GM18867 (cell line): ENCODE results near the gene HMGCL.
"Not testable (repeated sequence)": the region's sequence is repeated elsewhere in the genome, so short reads cannot be mapped to it uniquely, and the experiment has no call there.

Experiments used
- ATAC-seq: cut with Tn5 transposase; IDR thresholded peaks from one replicate; pipeline ENCODE4 v1.9.1; 2021; ENCODE audit warnings: mild to moderate bottlenecking, moderate library complexity; ENCODE audit not compliant: unreplicated experiment

The HMGCL gene

DNA sequence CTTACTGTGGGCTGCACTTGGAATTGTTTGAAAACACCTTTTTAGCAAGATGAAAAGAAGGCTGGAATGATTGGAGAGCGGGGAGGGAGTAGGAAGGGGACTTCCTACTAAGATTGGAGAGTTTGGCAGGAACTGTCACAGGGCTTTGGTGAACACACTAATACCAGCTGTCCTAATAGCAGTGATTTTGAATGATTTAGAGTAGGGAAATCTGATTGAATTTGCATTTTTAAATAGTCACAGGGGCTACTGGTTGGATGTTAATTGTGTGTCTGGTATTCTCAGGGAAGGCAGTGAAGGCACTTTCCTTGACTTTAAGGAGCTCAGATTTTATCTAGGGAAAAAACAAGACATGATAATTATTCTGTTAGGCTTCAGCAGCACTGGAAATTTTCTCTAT lies 2.5 kb upstream of the HMGCL start:
- no peak for ATAC-seq

- not testable (repeated sequence) for ATAC-seq
These were observed 1.4 kb upstream of the HMGCL start for GRCh38 chr1:23826590-23826989.

GRCh38 chr1:23825762-23826522 lies 713 bp upstream of the HMGCL start:
- ATAC-seq = peak; percentile 65

- no peak for ATAC-seq
These were observed 536 bp downstream of the HMGCL start for GRCh38 chr1:23824711-23825075.

- ATAC-seq = no peak
These were observed 1.5 kb downstream of the HMGCL start for GRCh38 chr1:23823767-23824166.

GRCh38 chr1:23817633-23818032 lies 7.6 kb downstream of the HMGCL start:
- no peak for ATAC-seq

DNA sequence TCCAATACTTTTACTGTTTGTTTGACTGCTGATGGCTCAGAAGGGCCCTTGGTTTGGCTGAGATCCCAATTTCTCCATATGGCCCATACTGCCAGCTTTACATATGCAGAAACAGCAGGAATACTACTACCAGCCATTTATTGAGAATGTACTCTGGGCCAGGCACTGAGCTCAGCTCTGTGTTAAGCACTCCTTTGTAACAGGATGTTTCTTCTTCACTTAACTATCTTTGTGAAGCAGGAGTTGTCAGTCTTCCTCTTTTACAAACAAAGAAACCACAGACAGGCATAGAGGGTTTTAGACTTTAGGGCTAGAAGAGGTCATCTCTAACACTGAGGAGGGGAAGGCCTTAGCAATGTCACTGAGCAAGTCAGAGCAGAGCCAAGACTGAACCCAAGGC lies 8.3 kb downstream of the HMGCL start:
- ATAC-seq = no peak

- ATAC-seq = no peak
These were observed 8.9 kb downstream of the HMGCL start for GRCh38 chr1:23816361-23816760.

DNA sequence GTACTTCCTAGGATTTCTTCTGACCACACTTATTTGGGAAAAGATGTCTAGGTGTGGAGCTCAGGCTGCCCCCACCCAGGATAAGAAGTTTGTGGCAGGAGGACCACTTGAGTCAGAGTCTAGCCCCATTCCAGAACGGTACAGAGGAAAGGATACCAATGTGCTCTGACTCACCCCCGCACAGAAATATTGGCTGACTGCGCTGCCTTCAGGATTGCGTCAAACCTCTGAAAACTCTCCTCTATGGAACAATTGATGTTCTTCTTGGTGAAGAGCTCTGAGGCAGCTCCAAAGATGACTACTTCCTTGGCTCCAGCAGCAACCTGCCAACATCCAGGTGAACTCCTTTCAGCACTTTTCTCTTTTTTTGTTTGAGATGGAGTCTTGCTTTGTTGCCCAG lies 11.2 kb downstream of the HMGCL start:
- no peak for ATAC-seq

GRCh38 chr1:23810818-23811540 lies 14.2 kb downstream of the HMGCL start:
- peak; percentile 55 for ATAC-seq

DNA sequence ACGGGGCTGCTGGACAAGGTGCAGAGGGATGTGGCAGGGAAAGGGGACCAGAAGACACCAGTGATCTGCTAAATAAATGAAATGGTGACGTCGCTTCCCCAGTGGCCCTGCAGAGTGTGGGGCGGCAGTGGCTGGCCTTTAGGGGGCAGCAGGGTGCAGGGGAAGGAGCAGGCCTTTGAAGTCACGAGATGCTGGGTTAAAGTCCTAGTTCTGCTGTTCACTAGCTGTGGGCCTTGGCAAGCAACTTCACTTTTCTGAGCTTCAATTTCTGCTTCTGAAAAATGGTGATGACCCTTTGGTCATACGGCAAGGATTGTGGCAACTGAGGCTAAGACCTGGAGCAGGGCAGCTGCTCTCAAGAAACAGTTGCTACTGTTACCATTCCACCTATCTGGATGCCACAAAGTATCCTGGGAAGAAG lies 15.5 kb downstream of the HMGCL start:
- peak; percentile 58 for ATAC-seq

DNA sequence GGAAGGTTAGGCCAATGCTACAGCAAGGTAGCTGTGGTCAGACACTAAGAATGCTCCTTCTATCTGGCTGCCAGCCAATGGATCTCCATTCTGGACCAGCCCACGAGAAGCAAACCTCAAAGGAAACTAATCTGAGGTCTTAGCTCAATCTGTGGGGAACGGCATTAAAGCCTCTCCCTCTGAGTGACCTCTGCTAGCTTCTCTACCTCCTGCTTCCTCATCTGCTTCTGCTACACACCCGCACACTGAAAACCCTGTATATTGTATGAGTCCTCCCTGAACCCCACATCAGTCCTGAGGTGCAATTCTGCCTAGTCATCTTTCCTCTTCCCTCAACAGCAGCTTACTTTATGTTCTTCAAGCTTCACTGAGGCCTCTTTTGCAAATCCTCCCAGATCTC lies 17.8 kb downstream of the HMGCL start:
- no peak for ATAC-seq

- no peak for ATAC-seq
These were observed 18.9 kb downstream of the HMGCL start for GRCh38 chr1:23806280-23806679.

GRCh38 chr1:23805025-23805424 lies 20.2 kb downstream of the HMGCL start:
- ATAC-seq = no peak

- ATAC-seq = no peak
These were observed 20.9 kb downstream of the HMGCL start for GRCh38 chr1:23804183-23804835.

DNA sequence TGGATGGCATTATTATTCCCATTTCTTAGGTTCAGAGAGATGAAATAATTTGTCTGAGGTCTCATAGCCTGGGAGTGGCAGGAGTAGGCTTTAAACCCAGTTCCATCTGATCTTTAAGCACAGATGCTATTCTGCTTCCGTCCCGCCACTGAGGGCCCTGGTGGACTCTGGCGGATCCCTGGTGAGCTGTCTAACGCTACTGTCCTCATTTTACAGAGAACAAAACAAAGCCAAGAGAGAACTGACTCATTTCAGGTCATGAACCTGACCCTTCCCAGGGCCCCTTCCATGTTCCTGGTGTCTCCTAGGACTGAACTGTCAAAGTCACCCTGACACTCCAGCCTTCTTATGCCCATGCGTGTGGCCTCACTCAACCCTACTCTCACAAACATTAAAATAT lies 21.6 kb downstream of the HMGCL start:
- ATAC-seq = no peak

GRCh38 chr1:23802809-23803342 lies 22.4 kb downstream of the HMGCL start:
- not testable (repeated sequence) for ATAC-seq

DNA sequence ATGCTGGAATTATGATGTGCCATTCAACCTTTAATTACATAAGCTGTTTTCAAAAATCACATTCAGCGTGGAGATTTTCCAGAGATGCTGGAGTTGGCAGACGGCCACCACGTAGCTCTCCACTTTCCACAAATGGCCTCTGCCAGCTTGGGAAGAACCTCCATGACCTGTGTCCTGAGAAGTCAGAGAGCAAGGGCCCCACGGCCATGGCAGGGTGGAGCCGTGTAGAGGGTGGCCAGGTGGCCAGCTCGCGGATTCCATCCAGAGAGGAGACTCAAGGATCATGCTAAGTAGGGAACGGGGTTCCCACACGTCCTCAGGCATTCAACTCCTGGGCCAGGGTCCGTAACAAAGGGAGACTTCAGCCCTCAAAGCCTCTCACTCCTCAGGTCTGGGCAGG lies 23.4 kb downstream of the HMGCL start:
- ATAC-seq = no peak

GRCh38 chr1:23801338-23801748 lies 23.9 kb downstream of the HMGCL start:
- no peak for ATAC-seq

DNA sequence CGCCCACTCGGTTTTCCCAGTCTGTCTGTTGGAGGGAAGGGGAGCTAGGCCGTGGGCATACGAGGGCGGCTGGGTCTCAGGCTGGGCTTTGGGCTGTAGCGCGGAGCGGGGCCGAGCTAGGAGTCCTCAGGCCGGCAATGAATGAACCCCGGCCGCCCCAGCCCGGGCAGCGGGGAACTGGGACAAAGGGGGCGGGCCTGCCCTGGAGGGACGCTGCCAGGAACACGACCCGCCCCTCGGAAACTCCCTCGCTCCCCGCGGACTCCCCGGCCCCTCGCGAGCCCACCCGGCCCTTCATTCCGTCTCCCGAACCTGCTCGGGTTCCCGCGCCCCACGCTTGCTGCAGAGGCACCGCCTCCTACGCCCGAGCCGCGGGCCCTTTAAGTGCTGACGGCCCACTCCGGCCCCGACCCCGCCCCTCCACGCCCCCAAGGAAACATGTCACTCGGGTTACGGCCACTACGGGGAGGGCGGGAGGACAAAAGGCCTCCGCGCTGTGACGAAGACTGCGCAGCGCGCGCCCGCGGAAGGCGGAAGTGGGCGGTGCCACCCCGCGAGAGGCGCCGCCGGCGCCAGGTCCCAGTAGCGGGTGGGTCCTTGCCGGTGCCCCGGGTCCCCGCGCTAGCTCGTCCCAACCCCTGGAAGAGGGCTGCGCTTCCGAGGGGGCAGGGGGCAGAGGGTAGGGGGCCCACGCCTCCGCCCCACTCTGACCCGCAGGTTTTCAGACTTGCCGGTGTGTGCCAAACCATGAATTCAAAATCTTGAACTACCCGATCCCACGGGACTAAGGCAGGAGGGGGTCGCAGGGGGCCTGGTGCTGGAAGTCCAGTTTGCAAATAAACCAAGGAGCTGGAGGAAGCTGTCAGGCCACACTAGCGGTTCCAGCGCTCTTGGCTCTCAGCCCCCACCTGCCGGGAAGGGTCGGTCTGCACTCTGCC lies 24.6 kb downstream of the HMGCL start, which contains the start of gene GALE:
GALE (minus strand) TSS at position 355 of the 938 bp plus-strand sequence. CDS start 1,747 bp downstream, outside the sequence.
- peak; percentile 79 for ATAC-seq
